ENCODE measurements around the gene ANKS1B.

GRCh38 chr12:99066726-99067125, 918.0 kb downstream of the ANKS1B start:
- TF ChIP-seq POLR2A (IDR thresholded peaks at IDR 0.05; ENCODE audit: borderline replicate concordance, extremely low read depth, insufficient read depth, insufficient read length) (no peak), CTCF (IDR thresholded peaks at IDR 0.05 in 2 of 3, conservative IDR thresholded peaks at IDR 0.05 in 1 of 3; ENCODE audit: borderline replicate concordance in 1 of 3, insufficient read depth in 1 of 3, low read depth in 2 of 3, low read length in 2 of 3) (no peak), EZH2 (IDR thresholded peaks at IDR 0.05) (no peak), POLR2AphosphoS5 (IDR thresholded peaks at IDR 0.05; ENCODE audit: low read depth, low read length) (no peak), ZNF274 (IDR thresholded peaks at IDR 0.05; ENCODE audit: low read depth, low read length) (no peak), RAD21 (IDR thresholded peaks at IDR 0.05; ENCODE audit: low read depth) (no peak), EGR1 (IDR thresholded peaks at IDR 0.05; ENCODE audit: low read depth) (no peak)

Data from HCT116 (cell line).